GM23338 (cell line): Measurements from ENCODE around the gene IWS1. TPM values are rescaled to one million over a fixed set of nuclear protein-coding genes. Genes with fewer than 3 reads are reported as not detected.

Experiments used
- ATAC-seq: fragments of 200-7000 bp; cut with Tn5 transposase; 3 replicates; pipeline ENCODE4 v1.9.1; 2020
- DNase-seq: peaks from one replicate; pipeline ENCODE4 v3.0.0-alpha.2; 2015; ENCODE audit warnings: low spot score
- H2AFZ ChIP-seq: fragments of 200-600 bp; sonication (generic); 2 replicates; pipeline ENCODE4 v1.8.0; 2016; ENCODE audit warnings: antibody characterized with exemption, mild to moderate bottlenecking, moderate library complexity
- H3F3A ChIP-seq: fragments of 200-600 bp; sonication (generic); replicated peaks from 2 replicates; pipeline ENCODE4 v1.8.0; 2017; ENCODE audit warnings: antibody characterized with exemption, mixed run types, low read depth
- H3K27ac ChIP-seq: fragments of 200-600 bp; sonication (generic); 2 replicates; pipeline ENCODE4 v1.6.1; 2016; ENCODE audit warnings: low read depth
- H3K27me3 ChIP-seq: fragments of 200-600 bp; sonication (generic); 2 replicates; pipeline ENCODE4 v1.8.0; 2016; ENCODE audit warnings: mild to moderate bottlenecking, mixed run types, moderate library complexity; ENCODE audit not compliant: insufficient read depth
- H3K36me3 ChIP-seq: fragments of 200-600 bp; sonication (generic); 2 replicates; pipeline ENCODE4 v1.8.0; 2016; ENCODE audit warnings: mild to moderate bottlenecking; ENCODE audit not compliant: insufficient read depth
- H3K4me1 ChIP-seq: fragments of 200-600 bp; sonication (generic); 2 replicates; pipeline ENCODE4 v1.8.0; 2016; ENCODE audit warnings: mild to moderate bottlenecking, moderate library complexity; ENCODE audit not compliant: insufficient read depth
- H3K4me2 ChIP-seq: fragments of 200-600 bp; sonication (generic); 2 replicates; pipeline ENCODE4 v1.7.1; 2017; ENCODE audit warnings: mixed run types
- H3K4me3 ChIP-seq: fragments of 200-600 bp; sonication (generic); 2 replicates; pipeline ENCODE4 v1.6.1; 2016; ENCODE audit warnings: mixed run types
- H3K79me2 ChIP-seq: fragments of 200-600 bp; sonication (generic); replicated peaks from 2 replicates; pipeline ENCODE4 v1.8.0; 2017; ENCODE audit warnings: mild to moderate bottlenecking; ENCODE audit not compliant: insufficient read depth
- H3K9me2 ChIP-seq: fragments of 200-600 bp; sonication (generic); 2 replicates; pipeline ENCODE4 v1.8.0; 2017; ENCODE audit not compliant: insufficient read depth
- H4K20me1 ChIP-seq: fragments of 200-600 bp; sonication (generic); replicated peaks from 2 replicates; pipeline ENCODE4 v1.8.0; 2017; ENCODE audit warnings: mild to moderate bottlenecking; ENCODE audit not compliant: insufficient read depth
- H3K27ac Mint-ChIP-seq: 2 replicates; pipeline ENCODE4 v1.8.0; 2020; ENCODE audit warnings: inconsistent platforms, mild to moderate bottlenecking, moderate library complexity, mixed read lengths
- H3K27me3 Mint-ChIP-seq: 3 replicates; pipeline ENCODE4 v1.8.0; 2022; ENCODE audit warnings: low read depth, mild to moderate bottlenecking, moderate library complexity, mixed read lengths, inconsistent platforms; ENCODE audit not compliant: insufficient read depth, poor library complexity
- H3K36me3 Mint-ChIP-seq: 3 replicates; pipeline ENCODE4 v1.8.0; 2021; ENCODE audit warnings: low read depth, mild to moderate bottlenecking, inconsistent platforms, moderate library complexity, mixed read lengths
- H3K4me1 Mint-ChIP-seq: 3 replicates; pipeline ENCODE4 v1.8.0; 2020; ENCODE audit warnings: mild to moderate bottlenecking, inconsistent platforms, mixed read lengths
- H3K4me3 Mint-ChIP-seq: 3 replicates; pipeline ENCODE4 v1.8.0; 2021; ENCODE audit warnings: moderate library complexity, mild to moderate bottlenecking, inconsistent platforms, mixed read lengths
- H3K9me3 Mint-ChIP-seq: 3 replicates; pipeline ENCODE4 v1.8.0; 2020; ENCODE audit warnings: moderate library complexity, mild to moderate bottlenecking, inconsistent platforms, mixed read lengths
- CREB1 ChIP-seq: fragments of 250-450 bp; sonication (Bioruptor Pico); IDR thresholded peaks from 2 replicates; pipeline ENCODE4 v1.5.0; 2020; ENCODE audit warnings: low read depth, mild to moderate bottlenecking, moderate library complexity
- EZH2 ChIP-seq: fragments of 200-600 bp; sonication (generic); IDR thresholded peaks from one replicate; pipeline ENCODE4 v1.8.0; 2017; ENCODE audit warnings: antibody characterized with exemption, mild to moderate bottlenecking, low read depth; ENCODE audit not compliant: unreplicated experiment
- EZH2phosphoT487 ChIP-seq: fragments of 200-600 bp; sonication (generic); IDR thresholded peaks from one replicate; pipeline ENCODE4 v1.8.1; 2018; ENCODE audit warnings: antibody characterized with exemption; ENCODE audit not compliant: unreplicated experiment
- JUNB ChIP-seq: IDR thresholded peaks from one replicate; pipeline ENCODE4 v1.6.1; 2016; ENCODE audit warnings: antibody characterized with exemption; ENCODE audit not compliant: unreplicated experiment
- NANOG ChIP-seq: IDR thresholded peaks from 2 replicates; pipeline ENCODE4 v1.6.1; 2016; ENCODE audit warnings: antibody characterized with exemption, borderline replicate concordance
- POLR2AphosphoS5 ChIP-seq: IDR thresholded peaks from 2 replicates; pipeline ENCODE4 v1.6.1; 2016; ENCODE audit warnings: antibody characterized with exemption, low read depth
- STAT1 ChIP-seq: IDR thresholded peaks from one replicate; pipeline ENCODE4 v1.6.1; 2016; ENCODE audit warnings: antibody characterized with exemption; ENCODE audit not compliant: unreplicated experiment
- ZNF114 ChIP-seq: fragments of 250-450 bp; sonication (Bioruptor Pico); IDR thresholded peaks from 2 replicates; pipeline ENCODE4 v1.5.0; 2020; ENCODE audit warnings: mild to moderate bottlenecking, moderate library complexity
- ZNF331 ChIP-seq: fragments of 250-450 bp; sonication (Bioruptor Pico); IDR thresholded peaks from 2 replicates; pipeline ENCODE4 v1.5.0; 2020; ENCODE audit warnings: low read depth, mild to moderate bottlenecking, moderate library complexity
- polyA plus RNA-seq: library from polyadenylated mRNA; unstranded; fragments of >200 nt; fragmentation: Nextera tagmentation; extraction: Ambion mirVana; gene quantifications from 2 replicates; pipeline ENCODE4 v1.2.1, GENCODE V29; 2016
- total RNA-seq: library from RNA; depleted of rRNA; stranded (reverse); fragments of >200 nt; shearing (Covaris generic); gene quantifications from 2 replicates; pipeline ENCODE4 v1.2.3, GENCODE V29; 2014
- TF ChIP-seq, protein P1 (sequence below): IDR thresholded peaks from one replicate; pipeline ENCODE4 v1.6.1; 2018; ENCODE audit warnings: antibody characterized with exemption; ENCODE audit not compliant: unreplicated experiment
- TF ChIP-seq, protein P2 (sequence below): IDR thresholded peaks from 2 replicates; pipeline ENCODE4 v1.6.1; 2016; ENCODE audit warnings: antibody characterized with exemption
- TF ChIP-seq, protein P3 (sequence below), 2 experiments: fragments of 200-600 bp in 1 of 2; sonication (generic) in 1 of 2; conservative IDR thresholded peaks; 2 replicates each; pipeline versions ENCODE4 v1.5.1 to v1.6.1; 2016 to 2017; ENCODE audit warnings: antibody characterized with exemption in 2 of 2, low read depth in 2 of 2, mild to moderate bottlenecking in 2 of 2, moderate library complexity in 1 of 2

Gene IWS1
- total and polyA plus RNA-seq, 2 experiments from 2014 or later = 82.8 to 97.2 TPM

DNA sequence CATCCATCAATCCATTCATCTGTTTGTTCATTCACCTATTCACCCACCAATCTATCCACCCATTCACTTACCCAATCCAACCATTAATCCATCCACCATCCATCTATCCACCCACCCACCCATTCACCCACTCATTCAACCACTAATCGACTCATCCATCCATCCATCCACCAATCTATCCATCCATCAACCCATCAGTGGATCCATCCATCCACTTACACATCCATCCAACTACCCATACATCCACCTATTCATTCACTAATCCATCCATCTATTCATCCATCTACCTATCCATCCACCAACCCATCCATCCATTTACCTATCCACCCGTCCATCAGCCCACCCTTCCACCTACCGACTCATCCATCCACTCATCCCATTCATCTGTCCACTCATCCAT is 20.5 kb upstream of the IWS1 start (continued):
- TF ChIP-seq, protein P1, sequence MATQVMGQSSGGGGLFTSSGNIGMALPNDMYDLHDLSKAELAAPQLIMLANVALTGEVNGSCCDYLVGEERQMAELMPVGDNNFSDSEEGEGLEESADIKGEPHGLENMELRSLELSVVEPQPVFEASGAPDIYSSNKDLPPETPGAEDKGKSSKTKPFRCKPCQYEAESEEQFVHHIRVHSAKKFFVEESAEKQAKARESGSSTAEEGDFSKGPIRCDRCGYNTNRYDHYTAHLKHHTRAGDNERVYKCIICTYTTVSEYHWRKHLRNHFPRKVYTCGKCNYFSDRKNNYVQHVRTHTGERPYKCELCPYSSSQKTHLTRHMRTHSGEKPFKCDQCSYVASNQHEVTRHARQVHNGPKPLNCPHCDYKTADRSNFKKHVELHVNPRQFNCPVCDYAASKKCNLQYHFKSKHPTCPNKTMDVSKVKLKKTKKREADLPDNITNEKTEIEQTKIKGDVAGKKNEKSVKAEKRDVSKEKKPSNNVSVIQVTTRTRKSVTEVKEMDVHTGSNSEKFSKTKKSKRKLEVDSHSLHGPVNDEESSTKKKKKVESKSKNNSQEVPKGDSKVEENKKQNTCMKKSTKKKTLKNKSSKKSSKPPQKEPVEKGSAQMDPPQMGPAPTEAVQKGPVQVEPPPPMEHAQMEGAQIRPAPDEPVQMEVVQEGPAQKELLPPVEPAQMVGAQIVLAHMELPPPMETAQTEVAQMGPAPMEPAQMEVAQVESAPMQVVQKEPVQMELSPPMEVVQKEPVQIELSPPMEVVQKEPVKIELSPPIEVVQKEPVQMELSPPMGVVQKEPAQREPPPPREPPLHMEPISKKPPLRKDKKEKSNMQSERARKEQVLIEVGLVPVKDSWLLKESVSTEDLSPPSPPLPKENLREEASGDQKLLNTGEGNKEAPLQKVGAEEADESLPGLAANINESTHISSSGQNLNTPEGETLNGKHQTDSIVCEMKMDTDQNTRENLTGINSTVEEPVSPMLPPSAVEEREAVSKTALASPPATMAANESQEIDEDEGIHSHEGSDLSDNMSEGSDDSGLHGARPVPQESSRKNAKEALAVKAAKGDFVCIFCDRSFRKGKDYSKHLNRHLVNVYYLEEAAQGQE = no peak

DNA sequence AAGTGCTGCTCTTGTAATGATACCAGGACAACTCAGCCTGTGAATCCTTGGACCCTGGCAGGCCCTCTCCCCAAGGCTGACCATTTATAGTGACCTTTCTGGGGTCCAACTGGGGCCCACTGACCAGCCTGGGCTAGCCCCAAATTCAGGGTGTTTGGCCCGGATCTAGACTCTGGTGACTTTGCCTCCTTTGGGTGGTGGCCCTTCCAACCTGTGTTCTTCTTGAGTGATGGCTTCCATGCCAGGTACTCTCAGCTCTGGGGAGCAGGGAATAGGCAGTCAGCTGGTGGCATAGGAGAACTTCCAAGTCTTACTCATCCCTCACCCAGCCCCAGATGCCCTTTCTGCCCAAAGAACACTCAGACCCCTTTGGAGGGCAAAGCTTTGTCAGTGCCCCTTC is 19.5 kb upstream of the IWS1 start:
- no peak for DNase-seq
- Mint-ChIP-seq H3K4me3 (no peak overlapping the region), H3K36me3 (no peaks in the 10 kb centered on the region), H3K4me1 (no peaks in the 10 kb centered on the region), H3K9me3 (no peaks in the 10 kb centered on the region), H3K27ac (no peak overlapping the region), H3K27me3 (peaks cover 2% of the 10 kb centered on the region)
- H3K27me3 ChIP-seq = no peaks in the 10 kb centered on the region
- no peaks in the 10 kb centered on the region for H3K79me2 ChIP-seq
- H3K4me2 ChIP-seq = no peak overlapping the region
- no peak overlapping the region for H3K27ac ChIP-seq
- H3K36me3 ChIP-seq = no peaks in the 10 kb centered on the region
- H3K4me1 ChIP-seq = no peaks in the 10 kb centered on the region
- no peak overlapping the region for H3K4me3 ChIP-seq
- no peak overlapping the region for H2AFZ ChIP-seq
- no peaks in the 10 kb centered on the region for H3F3A ChIP-seq
- no peaks in the 10 kb centered on the region for H4K20me1 ChIP-seq
- H3K9me2 ChIP-seq = no peaks in the 10 kb centered on the region; the same call in 1 of the 2 replicates
- ATAC-seq = no peak
- TF ChIP-seq JUNB (no peak), EZH2phosphoT487 (no peak), ZNF331 (no peak), STAT1 (no peak), EZH2 (no peak), NANOG (no peak), CREB1 (CRISPR knock-in tag) (no peak), POLR2AphosphoS5 (no peak), ZNF114 (CRISPR knock-in tag) (no peak)
- TF ChIP-seq, protein P2, sequence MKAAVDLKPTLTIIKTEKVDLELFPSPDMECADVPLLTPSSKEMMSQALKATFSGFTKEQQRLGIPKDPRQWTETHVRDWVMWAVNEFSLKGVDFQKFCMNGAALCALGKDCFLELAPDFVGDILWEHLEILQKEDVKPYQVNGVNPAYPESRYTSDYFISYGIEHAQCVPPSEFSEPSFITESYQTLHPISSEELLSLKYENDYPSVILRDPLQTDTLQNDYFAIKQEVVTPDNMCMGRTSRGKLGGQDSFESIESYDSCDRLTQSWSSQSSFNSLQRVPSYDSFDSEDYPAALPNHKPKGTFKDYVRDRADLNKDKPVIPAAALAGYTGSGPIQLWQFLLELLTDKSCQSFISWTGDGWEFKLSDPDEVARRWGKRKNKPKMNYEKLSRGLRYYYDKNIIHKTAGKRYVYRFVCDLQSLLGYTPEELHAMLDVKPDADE = no peak
- TF ChIP-seq, protein P3, sequence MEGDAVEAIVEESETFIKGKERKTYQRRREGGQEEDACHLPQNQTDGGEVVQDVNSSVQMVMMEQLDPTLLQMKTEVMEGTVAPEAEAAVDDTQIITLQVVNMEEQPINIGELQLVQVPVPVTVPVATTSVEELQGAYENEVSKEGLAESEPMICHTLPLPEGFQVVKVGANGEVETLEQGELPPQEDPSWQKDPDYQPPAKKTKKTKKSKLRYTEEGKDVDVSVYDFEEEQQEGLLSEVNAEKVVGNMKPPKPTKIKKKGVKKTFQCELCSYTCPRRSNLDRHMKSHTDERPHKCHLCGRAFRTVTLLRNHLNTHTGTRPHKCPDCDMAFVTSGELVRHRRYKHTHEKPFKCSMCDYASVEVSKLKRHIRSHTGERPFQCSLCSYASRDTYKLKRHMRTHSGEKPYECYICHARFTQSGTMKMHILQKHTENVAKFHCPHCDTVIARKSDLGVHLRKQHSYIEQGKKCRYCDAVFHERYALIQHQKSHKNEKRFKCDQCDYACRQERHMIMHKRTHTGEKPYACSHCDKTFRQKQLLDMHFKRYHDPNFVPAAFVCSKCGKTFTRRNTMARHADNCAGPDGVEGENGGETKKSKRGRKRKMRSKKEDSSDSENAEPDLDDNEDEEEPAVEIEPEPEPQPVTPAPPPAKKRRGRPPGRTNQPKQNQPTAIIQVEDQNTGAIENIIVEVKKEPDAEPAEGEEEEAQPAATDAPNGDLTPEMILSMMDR (conservative IDR thresholded peaks at IDR 0.05; ENCODE audit: low read depth in 2 of 2) = no peak
- TF ChIP-seq, protein P1 = no peak
